H9 (cell line): ENCODE results near the gene UNC119. TPM values are rescaled to one million over a fixed set of nuclear protein-coding genes. Genes with fewer than 3 reads are reported as not detected.

ENCODE experiments used
- DNase-seq: peaks from one replicate; pipeline ENCODE4 v3.0.0-alpha.2; 2017
- H2AFZ ChIP-seq: one replicate; pipeline ENCODE4 v1.6.1; 2013; ENCODE audit warnings: mild to moderate bottlenecking, low read length, control low read depth, moderate library complexity
- H2AK5ac ChIP-seq: 2 replicates; pipeline ENCODE4 v1.6.1; 2013; ENCODE audit warnings: low read length, control low read depth, mixed read lengths; ENCODE audit not compliant: insufficient read length
- H2BK120ac ChIP-seq: one replicate; pipeline ENCODE4 v1.6.1; 2013; ENCODE audit warnings: low read depth, mild to moderate bottlenecking, low read length, control low read depth, inconsistent platforms; ENCODE audit not compliant: poor library complexity, severe bottlenecking
- H2BK12ac ChIP-seq: 2 replicates; pipeline ENCODE4 v1.6.1; 2013; ENCODE audit warnings: low read length, control low read depth, mixed read lengths, low read depth; ENCODE audit not compliant: insufficient read length
- H2BK15ac ChIP-seq: 2 replicates; pipeline ENCODE4 v1.6.1; 2013; ENCODE audit warnings: low read depth, low read length, control low read depth
- H2BK20ac ChIP-seq: one replicate; pipeline ENCODE4 v1.6.1; 2013; ENCODE audit warnings: low read depth, mild to moderate bottlenecking, low read length, control low read depth, inconsistent platforms; ENCODE audit not compliant: poor library complexity, severe bottlenecking
- H2BK5ac ChIP-seq: 2 replicates; pipeline ENCODE4 v1.6.1; 2013; ENCODE audit warnings: low read length, control low read depth, mixed read lengths; ENCODE audit not compliant: insufficient read length
- H3K14ac ChIP-seq: 2 replicates; pipeline ENCODE4 v1.6.1; 2013; ENCODE audit warnings: low read length, control low read depth; ENCODE audit not compliant: insufficient read depth
- H3K18ac ChIP-seq: 2 replicates; pipeline ENCODE4 v1.6.1; 2013; ENCODE audit warnings: low read depth, mild to moderate bottlenecking, mixed read lengths, low read length, control low read depth; ENCODE audit not compliant: insufficient read length
- H3K23ac ChIP-seq: 2 replicates; pipeline ENCODE4 v1.6.1; 2013; ENCODE audit warnings: low read length, control low read depth, mixed read lengths, low read depth; ENCODE audit not compliant: insufficient read length
- H3K23me2 ChIP-seq: 2 replicates; pipeline ENCODE4 v1.6.1; 2013; ENCODE audit warnings: low read depth, mild to moderate bottlenecking, mixed read lengths, low read length, control low read depth; ENCODE audit not compliant: insufficient read length, poor library complexity, severe bottlenecking
- H3K27ac ChIP-seq: 2 replicates; pipeline ENCODE4 v1.5.1; 2013; ENCODE audit warnings: low read length, control low read depth, mixed read lengths, low read depth; ENCODE audit not compliant: insufficient read length
- H3K27me3 ChIP-seq: 2 replicates; pipeline ENCODE4 v1.6.1; 2013; ENCODE audit warnings: low read length, control low read depth, inconsistent platforms; ENCODE audit not compliant: insufficient read depth
- H3K4ac ChIP-seq: 2 replicates; pipeline ENCODE4 v1.6.1; 2013; ENCODE audit warnings: low read depth, mild to moderate bottlenecking, control low read depth, inconsistent platforms, low read length, moderate library complexity
- H3K4me1 ChIP-seq: 2 replicates; pipeline ENCODE4 v1.6.1; 2013; ENCODE audit warnings: low read length, control low read depth, inconsistent platforms; ENCODE audit not compliant: insufficient read depth
- H3K4me2 ChIP-seq: 2 replicates; pipeline ENCODE4 v1.6.1; 2013; ENCODE audit warnings: low read length, control low read depth, mixed read lengths; ENCODE audit not compliant: insufficient read length, insufficient read depth
- H3K56ac ChIP-seq: 2 replicates; pipeline ENCODE4 v1.6.1; 2013; ENCODE audit warnings: low read depth, mild to moderate bottlenecking, mixed read lengths, low read length, control low read depth; ENCODE audit not compliant: insufficient read length
- H3K79me1 ChIP-seq: 2 replicates; pipeline ENCODE4 v1.6.1; 2013; ENCODE audit warnings: low read depth, mild to moderate bottlenecking, moderate library complexity, low read length, control low read depth, inconsistent platforms; ENCODE audit not compliant: insufficient read depth, poor library complexity, severe bottlenecking
- H3K79me2 ChIP-seq: 2 replicates; pipeline ENCODE4 v1.6.1; 2013; ENCODE audit warnings: low read length, control low read depth, inconsistent platforms; ENCODE audit not compliant: insufficient read depth
- H3K9ac ChIP-seq: 2 replicates; pipeline ENCODE4 v1.6.1; 2013; ENCODE audit warnings: low read length, control low read depth, mixed read lengths; ENCODE audit not compliant: insufficient read length; ENCODE audit errors: extremely low read depth
- H3K9me3 ChIP-seq: one replicate; pipeline ENCODE4 v1.6.1; 2013; ENCODE audit warnings: low read depth, low read length, inconsistent platforms; ENCODE audit not compliant: control insufficient read depth
- H3T11ph ChIP-seq: one replicate; pipeline ENCODE4 v1.6.1; 2013; ENCODE audit warnings: mild to moderate bottlenecking, low read length, control low read depth, inconsistent platforms
- H4K20me1 ChIP-seq: one replicate; pipeline ENCODE4 v1.6.1; 2013; ENCODE audit not compliant: control insufficient read depth, insufficient read length, insufficient read depth
- H4K5ac ChIP-seq: 2 replicates; pipeline ENCODE4 v1.6.1; 2013; ENCODE audit warnings: low read depth, mild to moderate bottlenecking, mixed read lengths, low read length, control low read depth; ENCODE audit not compliant: insufficient read length
- H4K8ac ChIP-seq: replicated peaks from 2 replicates; pipeline ENCODE4 v1.6.1; 2013; ENCODE audit warnings: low read length, control low read depth, mixed read lengths, low read depth; ENCODE audit not compliant: insufficient read length
- H4K91ac ChIP-seq: 2 replicates; pipeline ENCODE4 v1.6.1; 2013; ENCODE audit warnings: low read depth, mild to moderate bottlenecking, moderate library complexity, mixed read lengths, low read length, control low read depth; ENCODE audit not compliant: insufficient read length
- H3K27ac Mint-ChIP-seq, 3 experiments: 2 replicates in 2 of 3; 3 replicates in 1 of 3; pipeline ENCODE4 v1.8.0; 2020 to 2021; ENCODE audit warnings: mixed read lengths in 3 of 3, mild to moderate bottlenecking in 1 of 3, moderate library complexity in 1 of 3
- H3K27me3 Mint-ChIP-seq: 2 replicates; pipeline ENCODE4 v1.8.0; 2021; ENCODE audit warnings: low read depth, mild to moderate bottlenecking, moderate library complexity, mixed read lengths
- H3K36me3 Mint-ChIP-seq, 3 experiments: 2 replicates in 2 of 3; 3 replicates in 1 of 3; pipeline ENCODE4 v1.8.0; 2020 to 2021; ENCODE audit warnings: low read depth in 3 of 3, mixed read lengths in 3 of 3; ENCODE audit not compliant: insufficient read depth in 1 of 3
- H3K4me1 Mint-ChIP-seq, 2 experiments: 2 replicates each; pipeline ENCODE4 v1.8.0; 2020; ENCODE audit warnings: mixed read lengths in 2 of 2
- H3K4me3 Mint-ChIP-seq, 2 experiments: 2 replicates in 1 of 2; 3 replicates in 1 of 2; pipeline ENCODE4 v1.8.0; 2020 to 2021; ENCODE audit warnings: mild to moderate bottlenecking in 2 of 2, mixed read lengths in 2 of 2, moderate library complexity in 1 of 2
- H3K9me3 Mint-ChIP-seq, 2 experiments: 2 replicates in 1 of 2; 3 replicates in 1 of 2; pipeline ENCODE4 v1.8.0; 2020; ENCODE audit warnings: mild to moderate bottlenecking in 2 of 2, mixed read lengths in 2 of 2, moderate library complexity in 1 of 2
- CTCF ChIP-seq: fragments of 200-600 bp; sonication (generic); conservative IDR thresholded peaks from 3 replicates; pipeline ENCODE4 v1.8.0; 2021; ENCODE audit warnings: antibody characterized with exemption, mild to moderate bottlenecking
- WGBS: extraction: QIAGEN DNeasy Blood & Tissue Kit; methylation state at CpG from one replicate; pipeline ENCODE4 v1.1.7; 2013; ENCODE audit warnings: missing lambda C conversion rate, low lambda C conversion rate, mixed read lengths; ENCODE audit not compliant: insufficient read length; ENCODE audit errors: extremely low coverage; 5-methylcytosine and 5-hydroxymethylcytosine counted together
- total RNA-seq: library from RNA; stranded (reverse); gene quantifications from 2 replicates; pipeline ENCODE4 v1.2.1, GENCODE V29; 2021

UNC119 gene
- total RNA-seq, 1 experiment from 2014 or later = 36.9 TPM

DNA sequence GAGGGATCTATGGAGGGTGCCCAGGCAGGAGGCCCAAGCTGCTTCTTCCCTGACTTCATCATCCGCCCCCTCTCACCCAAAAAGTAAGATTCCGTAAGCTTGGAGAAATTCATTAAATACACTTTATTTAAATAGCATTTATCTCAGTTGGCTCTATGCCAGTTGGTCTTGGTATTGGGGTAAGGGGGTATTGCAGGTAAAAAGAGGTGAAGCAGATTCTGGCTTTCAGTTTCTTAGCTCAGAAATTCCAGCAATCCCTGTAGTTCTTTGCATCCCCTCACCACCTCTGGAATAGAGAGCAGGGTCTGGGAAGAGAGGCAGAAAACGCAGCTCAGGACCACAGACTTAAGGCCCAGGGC, 25.0 kb upstream of the UNC119 start:
- Histone ChIP-seq H3K9me3 (no peaks in the 10 kb centered on the region), H2BK20ac (no peak overlapping the region), H3K79me2 (no peaks in the 10 kb centered on the region), H3K4me1 (no peaks in the 10 kb centered on the region), H2AK5ac (no peak overlapping the region), H3K18ac (no peak overlapping the region), H2BK120ac (no peak overlapping the region), H2AFZ (no peak overlapping the region), H3K9ac (no peak overlapping the region), H4K5ac (no peak overlapping the region), H3K4me2 (no peak overlapping the region), H3K27ac (no peak overlapping the region), H4K91ac (no peak overlapping the region), H2BK15ac (no peak overlapping the region), H3K4ac (no peak overlapping the region), H2BK5ac (no peak overlapping the region), H4K20me1 (peaks cover 2% of the 10 kb centered on the region), H2BK12ac (no peak overlapping the region), H3K14ac (no peak overlapping the region), H3T11ph (no peak overlapping the region), H3K23me2 (no peaks in the 10 kb centered on the region), H3K27me3 (no peaks in the 10 kb centered on the region), H3K56ac (no peak overlapping the region), H3K79me1 (no peaks in the 10 kb centered on the region), H4K8ac (no peak overlapping the region), H3K23ac (no peak overlapping the region)
- Mint-ChIP-seq H3K9me3 (no peaks in the 10 kb centered on the region), H3K4me3 (no peak overlapping the region; a peak in 1 of 5 replicates), H3K36me3 (peaks cover 27 to 58% (median 57%) of the 10 kb centered on the region in 3 experiments; a peak in 6 of 7 replicates), H3K4me1 (peaks cover 12 to 19% of the 10 kb centered on the region in 2 experiments), H3K27me3 (peaks cover 4% of the 10 kb centered on the region), H3K27ac (peak overlapping the region in 2 of 3 experiments; percentile 91 to 94; a peak in 2 of 7 replicates)
- no peak for DNase-seq
- WGBS = no CpG with 5 or more reads among the region's 3 CpGs
- TF ChIP-seq CTCF = no peak
